NCI-H2171 (cell line): ENCODE measurements around the gene PLAAT4.
"Not testable (repeated sequence)": the region's sequence is repeated elsewhere in the genome, so short reads cannot be mapped to it uniquely, and the experiment has no call there.

Experiments used
- DNase-seq: peaks from one replicate; lab custom pipeline; 2025; lab: John Stamatoyannopoulos, UW

PLAAT4 gene

DNA sequence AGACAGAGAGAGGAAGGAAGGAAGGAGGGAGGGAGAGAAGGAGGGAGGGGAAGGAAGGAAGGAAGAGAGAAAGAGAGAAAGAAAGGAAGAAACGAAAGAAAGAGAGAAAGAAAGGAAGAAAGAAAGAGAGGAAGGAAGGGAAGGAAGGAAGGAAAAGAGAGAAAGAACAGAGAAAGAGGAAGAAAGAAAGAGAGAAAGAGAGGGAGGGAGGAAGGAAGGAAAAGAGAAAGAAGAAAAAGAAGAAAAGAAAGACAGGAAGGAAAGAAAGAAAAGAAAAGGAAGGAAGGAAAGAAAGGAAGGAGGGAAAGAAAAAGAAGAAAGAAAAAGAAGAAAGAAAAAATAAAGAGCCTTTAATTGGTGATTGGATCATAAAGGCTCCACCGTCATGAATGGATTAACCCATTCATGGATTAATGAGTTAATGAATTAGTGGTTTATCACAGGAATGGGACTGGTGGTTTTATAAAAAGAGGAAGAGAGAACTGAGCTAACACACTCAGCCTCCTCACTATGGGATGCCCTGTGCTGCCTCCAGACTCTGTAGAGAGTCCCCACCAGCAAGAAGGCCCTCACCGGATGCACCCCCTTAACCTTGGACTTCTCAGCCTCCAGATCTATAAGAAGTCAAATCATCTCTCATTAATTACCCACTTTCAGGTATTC lies 35.5 kb downstream of the PLAAT4 start:
- no peak for DNase-seq

DNA sequence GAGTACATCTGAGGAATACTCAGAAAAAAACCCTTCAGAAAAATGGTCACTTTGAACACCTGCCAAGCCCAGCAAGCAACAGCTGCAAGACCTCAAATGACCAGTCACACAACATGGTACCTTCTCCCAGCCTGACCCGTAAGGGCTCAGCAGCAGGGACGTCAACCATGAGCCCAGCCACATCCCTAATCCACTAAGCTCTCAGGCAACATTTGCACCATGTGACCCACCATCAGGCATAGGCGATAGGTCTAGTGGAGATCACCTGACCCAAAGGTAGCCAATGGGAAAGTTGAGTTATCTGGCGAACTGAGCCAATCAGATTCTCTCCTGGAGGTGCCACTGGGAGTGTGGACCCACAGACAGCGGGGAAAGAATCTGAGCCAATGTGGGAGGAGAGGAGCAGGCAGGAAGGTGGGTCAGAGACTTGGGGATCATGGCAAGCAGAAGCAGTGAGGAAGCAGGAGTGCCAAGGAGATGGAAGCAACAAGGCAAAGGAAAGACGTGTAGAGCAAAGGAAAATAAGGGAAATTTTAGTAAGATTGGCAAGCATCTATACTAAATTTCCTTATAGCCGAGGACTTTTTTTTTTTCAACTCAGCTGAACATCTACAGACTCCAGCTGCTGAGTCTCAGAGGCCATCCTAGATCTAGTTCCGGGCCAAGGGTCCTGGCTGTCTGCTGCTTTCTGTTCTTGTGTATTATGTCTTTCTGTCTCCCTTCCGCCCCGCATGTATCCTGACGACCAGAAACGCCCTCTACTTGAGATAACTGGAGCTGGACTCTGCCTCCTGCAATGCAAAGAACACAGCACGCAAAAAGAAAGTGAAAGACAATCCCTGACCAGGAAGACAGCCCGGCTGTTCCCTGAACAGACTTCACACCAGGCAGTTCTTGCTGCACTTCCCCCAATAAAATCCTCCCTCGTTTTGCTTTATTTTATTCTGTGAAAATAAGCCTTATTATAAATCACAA lies 37.6 kb downstream of the PLAAT4 start:
- no peak for DNase-seq

DNA sequence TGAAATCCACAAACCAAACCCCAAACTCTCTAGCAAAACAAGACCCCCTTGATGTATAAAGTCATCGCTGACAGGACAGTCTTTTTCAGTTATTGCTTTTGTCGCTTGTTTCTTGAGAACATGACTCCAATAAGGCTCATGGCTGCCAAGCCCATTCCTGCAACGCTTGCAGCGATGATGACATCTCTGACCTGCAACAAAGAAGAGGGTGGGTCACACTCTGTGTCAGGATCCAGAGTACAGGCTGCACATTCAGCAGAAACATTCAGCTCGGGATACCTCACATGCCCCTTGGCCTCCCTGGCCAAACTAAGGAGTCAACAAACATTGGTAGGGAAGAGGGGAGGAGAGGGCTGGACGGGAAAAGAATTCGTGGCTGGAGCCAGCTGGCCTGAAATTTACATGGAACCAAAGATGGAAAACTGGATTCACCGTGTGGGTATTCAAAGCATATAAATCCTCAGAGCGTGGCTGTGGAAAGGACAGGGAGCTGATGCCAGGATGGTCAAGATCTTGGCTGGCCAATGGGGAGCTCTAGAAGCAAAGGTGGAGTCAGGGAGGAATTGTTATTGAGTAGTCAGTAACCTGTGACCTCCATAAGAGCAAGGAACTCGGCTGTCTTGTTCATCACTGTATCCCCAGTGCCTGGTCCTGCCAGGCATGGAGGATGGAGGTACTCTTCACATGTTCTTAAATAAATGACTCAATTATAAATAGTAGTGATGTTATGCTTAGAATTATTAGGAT lies 38.4 kb downstream of the PLAAT4 start:
- no peak for DNase-seq

DNA sequence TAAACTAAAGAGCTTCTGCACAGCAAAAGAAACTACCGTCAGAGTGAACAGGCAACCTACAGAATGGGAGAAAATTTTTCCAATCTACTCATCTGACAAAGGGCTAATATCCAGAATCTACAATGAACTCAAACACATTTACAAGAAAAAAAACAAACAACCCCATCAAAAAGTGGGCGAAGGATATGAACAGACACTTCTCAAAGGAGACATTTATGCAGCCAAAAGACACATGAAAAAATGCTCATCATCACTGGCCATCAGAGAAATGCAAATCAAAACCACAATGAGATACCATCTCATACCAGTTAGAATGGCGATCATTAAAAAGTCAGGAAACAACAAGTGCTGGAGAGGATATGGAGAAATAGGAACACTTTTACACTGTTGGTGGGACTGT lies 42.3 kb downstream of the PLAAT4 start:
- DNase-seq = not testable (repeated sequence)

DNA sequence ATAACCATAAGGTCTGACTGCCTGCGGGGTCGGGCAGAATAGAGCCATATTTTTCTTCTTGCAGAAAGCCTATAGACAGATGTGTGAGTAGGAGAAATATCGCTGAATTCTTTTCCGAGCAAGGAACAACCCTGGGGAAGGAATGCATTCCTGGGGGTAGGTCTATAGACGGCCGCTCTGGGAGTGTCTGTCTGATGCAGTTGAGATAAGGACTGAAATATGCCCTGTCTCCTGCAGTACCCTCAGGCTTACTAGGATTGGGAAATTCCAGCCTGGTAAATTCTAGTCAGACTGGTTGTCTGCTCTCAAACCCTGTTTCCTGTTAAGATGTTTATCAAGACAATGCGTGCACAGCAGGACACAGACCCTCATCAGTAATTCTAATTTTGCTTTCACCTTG lies 44.6 kb downstream of the PLAAT4 start:
- not testable (repeated sequence) for DNase-seq

DNA sequence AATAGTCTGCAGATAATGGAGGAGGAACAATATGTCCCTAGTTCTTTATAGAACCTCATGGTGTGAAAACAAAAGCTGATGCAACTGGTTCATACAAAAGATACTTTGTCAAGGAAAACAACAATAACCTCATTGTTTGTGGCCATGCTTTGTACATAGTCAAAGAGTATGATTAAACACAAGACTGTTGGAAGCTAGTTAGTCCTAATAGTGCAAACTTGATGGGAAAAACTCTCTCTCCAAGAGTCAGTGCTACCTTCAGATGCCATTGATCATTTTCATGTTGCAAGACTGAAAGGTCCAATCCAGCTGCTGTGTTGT lies 46.7 kb downstream of the PLAAT4 start:
- DNase-seq = no peak

DNA sequence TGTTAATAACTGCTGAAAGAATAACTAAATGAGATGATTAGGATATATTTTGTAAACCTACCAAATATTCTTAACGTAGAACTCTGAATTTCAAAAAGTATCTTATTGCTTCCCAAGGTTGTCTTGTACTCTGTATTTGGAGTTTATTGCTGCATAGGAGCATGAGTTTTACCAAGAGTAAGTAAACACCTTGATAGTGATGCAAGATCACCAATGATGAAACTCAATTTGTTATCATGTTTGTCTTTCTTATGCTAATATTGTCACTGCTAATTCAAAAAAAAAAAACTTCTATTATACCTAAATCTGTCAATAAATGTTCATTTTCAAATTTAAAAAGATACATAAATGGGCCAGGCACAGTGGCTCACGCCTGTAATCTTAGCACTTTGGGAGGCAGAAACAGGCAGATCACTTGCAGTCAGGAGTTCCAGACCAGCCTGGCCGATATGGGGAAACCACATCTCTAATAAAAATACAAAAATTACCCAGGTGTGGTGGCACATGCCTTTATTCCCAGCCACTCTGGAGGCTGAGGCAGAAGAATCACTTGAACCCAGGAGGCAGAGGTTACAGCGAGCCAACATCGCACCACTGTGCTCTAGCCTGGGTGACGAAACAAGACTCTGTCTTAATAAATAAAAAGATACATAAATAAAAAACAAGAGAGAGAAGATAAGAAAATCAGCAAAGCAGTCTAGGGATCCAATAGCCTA lies 50.0 kb downstream of the PLAAT4 start:
- DNase-seq = no peak

DNA sequence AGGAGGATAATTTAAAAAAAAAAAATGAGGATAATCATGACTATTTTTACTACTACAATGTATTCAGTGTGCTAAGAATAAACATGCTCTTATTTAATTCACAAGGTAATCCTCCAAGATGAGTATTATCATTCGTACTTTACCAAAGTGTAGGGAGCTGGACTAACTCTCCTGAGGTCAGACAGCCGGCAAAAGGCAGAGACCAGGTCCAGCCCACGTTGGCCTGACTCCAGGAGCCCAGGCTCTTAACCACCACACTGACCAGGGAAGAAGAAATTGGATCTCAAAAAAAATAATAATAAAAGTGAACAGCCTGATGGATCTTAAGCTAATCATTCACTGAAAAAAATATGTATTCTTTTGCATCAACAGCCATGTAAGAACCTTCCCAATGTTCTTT lies 52.4 kb downstream of the PLAAT4 start:
- DNase-seq = no peak

DNA sequence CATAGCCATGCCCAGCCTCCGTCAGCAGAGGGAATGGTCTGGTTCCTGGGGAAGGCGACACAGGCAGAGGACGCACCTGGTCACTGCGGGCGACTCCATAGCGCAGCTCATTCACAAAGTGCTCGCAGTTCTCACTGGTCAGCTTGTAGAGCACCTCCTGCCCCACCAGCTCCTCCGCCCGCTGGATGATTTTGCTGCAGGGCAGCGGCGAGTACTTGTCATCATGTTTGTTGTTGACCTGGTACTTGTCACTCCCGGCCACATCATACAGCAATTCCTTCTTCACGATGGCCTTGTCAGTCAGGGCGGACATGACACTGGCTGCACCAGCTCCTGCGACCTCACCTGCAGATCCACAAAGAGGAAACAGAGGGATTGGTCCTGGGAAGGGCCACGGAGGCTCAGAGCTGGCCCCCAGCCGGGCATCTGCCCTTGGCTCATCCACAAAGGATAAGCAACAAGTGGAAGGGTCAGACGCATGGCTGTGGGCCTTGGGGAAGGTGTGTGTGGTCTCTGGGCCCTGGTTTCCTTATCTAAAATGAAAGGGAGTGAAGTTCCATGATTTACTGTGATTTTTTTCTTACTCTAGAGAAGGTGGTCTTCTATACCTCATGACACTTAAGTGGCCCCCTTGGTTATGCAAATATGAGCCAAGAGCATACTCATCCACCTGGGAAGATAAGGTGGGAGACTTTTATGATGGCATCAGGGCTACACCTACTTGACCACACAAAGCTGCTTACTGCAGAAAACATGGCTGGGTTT lies 53.6 kb downstream of the PLAAT4 start:
- DNase-seq = no peak

DNA sequence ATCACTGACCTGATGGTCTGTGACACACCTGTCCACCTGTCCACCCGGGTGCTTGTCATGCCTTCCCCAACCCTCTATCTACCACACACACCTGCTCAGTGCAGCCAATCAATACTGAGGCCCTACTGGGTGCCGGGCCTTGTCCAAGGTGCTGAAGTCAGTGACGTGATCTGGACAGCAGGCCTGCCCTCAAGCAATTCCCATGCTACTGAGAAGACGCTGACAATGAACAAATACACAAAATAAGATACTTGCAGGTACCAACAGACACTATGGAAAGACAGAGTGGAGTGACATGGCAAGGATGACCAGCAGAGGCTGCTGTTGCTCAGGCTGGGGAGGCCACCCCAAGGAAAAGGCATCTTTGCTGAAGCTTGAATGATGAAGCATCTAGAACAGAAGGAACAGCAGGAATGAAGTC lies 56.4 kb downstream of the PLAAT4 start:
- no peak for DNase-seq

DNA sequence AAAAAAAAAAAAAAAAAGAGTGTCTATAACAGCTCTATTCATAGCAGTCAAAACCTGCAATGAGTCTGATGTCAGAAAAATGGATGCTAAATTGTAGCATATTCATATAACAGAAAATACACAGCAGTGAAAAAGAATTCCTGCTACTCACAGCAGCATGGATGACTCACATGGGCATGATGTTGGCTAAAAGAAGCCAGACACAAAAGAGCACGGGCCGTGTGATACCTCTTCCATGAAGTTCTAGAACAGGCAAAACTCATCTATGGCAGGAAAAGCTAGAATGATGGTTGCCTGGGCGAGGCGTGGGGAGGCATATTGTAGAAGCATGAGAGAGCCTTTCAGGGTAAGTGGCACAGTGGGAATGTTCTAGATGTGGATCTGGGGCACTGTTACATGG lies 58.7 kb downstream of the PLAAT4 start:
- DNase-seq = no peak
